Right lobe of liver (tissue), 6 donors: Measurements from ENCODE around the gene MOB3A. TPM values are rescaled to one million over a fixed set of nuclear protein-coding genes. Genes with fewer than 3 reads are reported as not detected.

Experiments used
- ATAC-seq, 4 donors: fragments of 200-7000 bp; cut with Tn5 transposase; one replicate each; pipeline ENCODE4 v1.9.1; 2020; ENCODE audit warnings: mild to moderate bottlenecking in 4 of 4, moderate library complexity in 4 of 4
- DNase-seq, 3 donors: peaks; one replicate each; pipeline ENCODE4 v3.0.0-alpha.2; 2020
- H3K27ac ChIP-seq, 3 donors: fragments of 200-600 bp; one replicate each; pipeline ENCODE4 v1.8.0; 2022
- H3K27me3 ChIP-seq, 2 donors: fragments of 200-600 bp; one replicate each; pipeline ENCODE4 v1.8.0; 2022
- H3K36me3 ChIP-seq, 4 donors: fragments of 200-600 bp; sonication (generic) in 1 of 4; one replicate each; pipeline versions ENCODE4 v1.5.1 to v1.8.0; 2017 to 2022; ENCODE audit warnings: control low read depth in 1 of 4
- H3K4me1 ChIP-seq, 4 donors: fragments of 200-600 bp; sonication (generic) in 1 of 4; one replicate each; pipeline versions ENCODE4 v1.5.1 to v1.8.0; 2017 to 2022; ENCODE audit warnings: control low read depth in 1 of 4
- H3K4me3 ChIP-seq, 3 donors: fragments of 200-600 bp; one replicate each; pipeline ENCODE4 v1.8.0; 2022
- H3K9me3 ChIP-seq, 4 donors: fragments of 200-600 bp; sonication (generic) in 1 of 4; one replicate each; pipeline versions ENCODE4 v1.5.1 to v1.8.0; 2017 to 2022; ENCODE audit warnings: control low read depth in 1 of 4
- POLR2A ChIP-seq: fragments of 450-650 bp; IDR thresholded peaks from one replicate; pipeline ENCODE4 v1.6.1; 2017; ENCODE audit warnings: antibody characterized with exemption, mild to moderate bottlenecking
- WGBS: methylation state at CpG from one replicate; pipeline ENCODE4 v1.1.6; 2018; ENCODE audit warnings: low coverage, low lambda C conversion rate; ENCODE audit not compliant: insufficient coverage; ENCODE audit errors: missing lambda C conversion rate; 5-methylcytosine and 5-hydroxymethylcytosine counted together
- intact Hi-C, 2 donors: fragments of 100-400 bp; cut with DNase I; formaldehyde crosslinking; loops; one replicate each; pipeline versions ENCODE4 v1.11.2 to v1.14.1; 2022
- total RNA-seq, 6 experiments: library from RNA; depleted of rRNA in 2 of 6; stranded (reverse); fragments of >200 nt in 2 of 6; fragmentation: NEBNext Ultra II Directional in 3 of 6; extraction: Animal tissue kit (Norgen Biotek cat#: 25700) in 3 of 6; gene quantifications; one replicate each; pipeline versions ENCODE4 v1.1.0 to v1.2.4, GENCODE V29; 2016 to 2023
- TF ChIP-seq, protein P1 (sequence below), 4 donors: fragments of 200-600 bp in 3 of 4; fragments of 450-650 bp in 1 of 4; IDR thresholded peaks; one replicate each; pipeline versions ENCODE4 v1.5.1 to v1.8.0; 2016 to 2022; ENCODE audit warnings: antibody characterized with exemption in 4 of 4, mild to moderate bottlenecking in 2 of 4
- donor health status: DM: no; HTN: yes; CAD: no.
- donor health status: DM: no; HTN: no; CAD: no.
- donor health status: DM: no; HTN: no; CAD: no.
- donor health status: DM: no; HTN: yes; CAD: no.
- donor health status: DM: no; HTN: yes; CAD: no.

Gene MOB3A
- total RNA-seq, 6 experiments from 2014 or later, result 8.3 to 13.8 (median 10.8) TPM

DNA sequence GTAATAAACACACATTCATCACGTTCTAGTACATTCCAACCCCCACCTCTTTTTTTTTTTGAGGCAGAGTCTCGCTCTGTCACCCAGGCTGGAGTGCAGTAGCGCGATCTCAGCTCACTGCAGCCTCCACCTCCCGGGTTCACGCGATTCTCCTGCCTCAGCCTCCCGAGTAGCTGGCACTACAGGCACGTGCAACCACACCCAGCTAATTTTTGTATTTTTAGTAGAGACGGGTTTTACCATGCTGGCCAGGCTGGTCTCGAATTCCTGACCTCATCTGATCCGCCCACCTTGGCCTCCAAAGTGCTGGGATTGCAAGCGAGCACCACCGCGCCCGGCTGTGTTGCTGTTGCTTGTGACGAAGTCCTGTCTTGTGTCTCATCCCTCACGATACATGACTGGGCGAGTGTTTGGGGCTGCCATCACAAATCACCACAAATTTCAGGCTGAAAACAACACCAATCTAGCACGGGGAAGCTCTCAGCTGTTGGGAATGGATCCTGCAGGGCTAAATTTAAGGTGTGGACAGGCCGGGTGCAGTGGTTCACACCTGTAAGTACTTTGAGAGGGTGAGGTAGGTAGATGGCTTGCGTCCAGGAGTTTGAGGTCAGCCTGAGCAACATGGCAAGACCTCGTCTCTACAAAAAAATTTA, 15.7 kb downstream of the MOB3A start:
- no peaks in the 10 kb centered on the region for H3K27me3 ChIP-seq
- no peak for DNase-seq
- no peak overlapping the region for H3K27ac ChIP-seq
- no peaks in the 10 kb centered on the region for H3K4me1 ChIP-seq
- no peaks in the 10 kb centered on the region for H3K9me3 ChIP-seq
- peaks cover 0 to 36% (median 8%) of the 10 kb centered on the region in 4 donors for H3K36me3 ChIP-seq
- 89% methylated on average over 20 of the region's 23 CpGs for WGBS
- TF ChIP-seq POLR2A, result no peak
- TF ChIP-seq, protein P1, sequence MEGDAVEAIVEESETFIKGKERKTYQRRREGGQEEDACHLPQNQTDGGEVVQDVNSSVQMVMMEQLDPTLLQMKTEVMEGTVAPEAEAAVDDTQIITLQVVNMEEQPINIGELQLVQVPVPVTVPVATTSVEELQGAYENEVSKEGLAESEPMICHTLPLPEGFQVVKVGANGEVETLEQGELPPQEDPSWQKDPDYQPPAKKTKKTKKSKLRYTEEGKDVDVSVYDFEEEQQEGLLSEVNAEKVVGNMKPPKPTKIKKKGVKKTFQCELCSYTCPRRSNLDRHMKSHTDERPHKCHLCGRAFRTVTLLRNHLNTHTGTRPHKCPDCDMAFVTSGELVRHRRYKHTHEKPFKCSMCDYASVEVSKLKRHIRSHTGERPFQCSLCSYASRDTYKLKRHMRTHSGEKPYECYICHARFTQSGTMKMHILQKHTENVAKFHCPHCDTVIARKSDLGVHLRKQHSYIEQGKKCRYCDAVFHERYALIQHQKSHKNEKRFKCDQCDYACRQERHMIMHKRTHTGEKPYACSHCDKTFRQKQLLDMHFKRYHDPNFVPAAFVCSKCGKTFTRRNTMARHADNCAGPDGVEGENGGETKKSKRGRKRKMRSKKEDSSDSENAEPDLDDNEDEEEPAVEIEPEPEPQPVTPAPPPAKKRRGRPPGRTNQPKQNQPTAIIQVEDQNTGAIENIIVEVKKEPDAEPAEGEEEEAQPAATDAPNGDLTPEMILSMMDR (IDR thresholded peaks at IDR 0.05), result no peak
- ATAC-seq, result no peak
- no peak overlapping the region for H3K4me3 ChIP-seq
- intact Hi-C loops, result no loop called here

DNA sequence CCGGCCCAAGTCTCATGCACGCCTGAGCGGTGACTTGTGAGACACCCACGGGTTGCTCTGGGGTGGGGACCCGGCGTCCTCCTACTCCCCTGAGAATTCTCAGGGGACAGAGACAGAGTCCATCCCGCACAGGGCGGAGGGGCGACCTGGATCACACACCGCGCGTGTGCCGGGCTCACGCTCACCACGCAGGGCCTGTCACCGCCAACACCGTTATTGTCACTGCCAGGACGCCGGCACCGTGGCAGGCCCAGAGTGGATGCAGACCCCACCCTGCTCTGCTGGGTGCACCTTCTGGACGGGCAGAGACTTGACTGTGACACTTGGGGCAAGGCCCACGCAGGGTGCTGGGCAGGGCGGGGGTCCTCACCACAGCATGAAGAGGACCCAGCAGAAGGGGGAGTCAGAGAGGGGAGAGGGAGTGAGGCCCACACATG, 16.2 kb downstream of the MOB3A start:
- H3K27me3 ChIP-seq, result no peaks in the 10 kb centered on the region
- H3K4me1 ChIP-seq, result no peaks in the 10 kb centered on the region
- intact Hi-C loops, result no loop called here
- TF ChIP-seq, protein P1 (IDR thresholded peaks at IDR 0.05), result no peak
- TF ChIP-seq POLR2A, result no peak
- ATAC-seq (no peak), DNase-seq (no peak)
- no CpG with 5 or more reads among the region's 23 CpGs for WGBS
- H3K36me3 ChIP-seq, result peaks cover 0 to 41% (median 8%) of the 10 kb centered on the region in 4 donors
- no peak overlapping the region for H3K27ac ChIP-seq
- H3K4me3 ChIP-seq, result no peak overlapping the region
- no peaks in the 10 kb centered on the region for H3K9me3 ChIP-seq

DNA sequence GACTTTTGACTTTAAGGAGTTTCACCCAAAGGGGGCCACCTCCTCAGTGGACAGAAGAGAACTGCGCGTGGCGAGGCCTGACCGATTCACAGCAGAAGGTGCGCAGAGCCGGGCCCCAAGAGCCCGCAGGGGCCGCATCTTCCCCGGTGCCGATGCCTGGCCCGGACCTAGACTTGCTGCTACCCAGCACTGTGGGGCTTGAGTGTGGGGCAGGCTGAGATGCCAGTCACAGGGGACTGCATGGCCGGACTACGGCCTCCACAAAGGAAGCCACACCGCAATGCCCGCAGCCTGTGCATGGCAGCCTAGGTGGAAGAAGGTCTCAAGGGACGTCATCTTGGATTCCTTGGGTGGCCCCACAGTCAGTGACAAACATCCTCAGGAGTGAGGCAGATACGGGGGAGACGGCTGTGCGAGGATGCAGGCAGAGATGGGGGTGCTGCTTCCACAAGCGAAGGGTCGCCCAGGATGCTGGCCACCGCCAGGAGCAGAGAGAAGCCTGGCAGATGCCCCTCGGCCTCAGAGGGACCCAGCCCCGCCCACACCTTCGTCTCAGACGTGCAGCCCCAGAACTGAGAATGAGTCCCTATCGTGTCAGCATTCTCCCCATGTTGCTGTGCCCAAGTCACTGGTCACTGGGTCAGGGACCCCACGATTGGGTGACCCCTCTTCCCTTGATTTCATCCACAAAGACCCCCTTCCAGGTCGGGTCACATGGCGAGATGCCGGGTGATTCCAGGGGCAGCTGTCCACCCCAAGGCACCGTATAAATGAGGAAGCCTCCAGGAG, 16.9 kb downstream of the MOB3A start:
- no peaks in the 10 kb centered on the region for H3K9me3 ChIP-seq
- no peaks in the 10 kb centered on the region for H3K4me1 ChIP-seq
- TF ChIP-seq POLR2A, result no peak
- TF ChIP-seq, protein P1 (IDR thresholded peaks at IDR 0.05), result no peak
- no peaks in the 10 kb centered on the region for H3K27me3 ChIP-seq
- H3K4me3 ChIP-seq, result no peak overlapping the region
- intact Hi-C loops, result no loop called here
- ATAC-seq, result no peak
- peak in 1 of 3 donors; percentile 48 for DNase-seq
- H3K36me3 ChIP-seq, result peaks cover 0 to 43% (median 8%) of the 10 kb centered on the region in 4 donors
- H3K27ac ChIP-seq, result no peak overlapping the region
- 80% methylated on average over 5 of the region's 32 CpGs for WGBS

DNA sequence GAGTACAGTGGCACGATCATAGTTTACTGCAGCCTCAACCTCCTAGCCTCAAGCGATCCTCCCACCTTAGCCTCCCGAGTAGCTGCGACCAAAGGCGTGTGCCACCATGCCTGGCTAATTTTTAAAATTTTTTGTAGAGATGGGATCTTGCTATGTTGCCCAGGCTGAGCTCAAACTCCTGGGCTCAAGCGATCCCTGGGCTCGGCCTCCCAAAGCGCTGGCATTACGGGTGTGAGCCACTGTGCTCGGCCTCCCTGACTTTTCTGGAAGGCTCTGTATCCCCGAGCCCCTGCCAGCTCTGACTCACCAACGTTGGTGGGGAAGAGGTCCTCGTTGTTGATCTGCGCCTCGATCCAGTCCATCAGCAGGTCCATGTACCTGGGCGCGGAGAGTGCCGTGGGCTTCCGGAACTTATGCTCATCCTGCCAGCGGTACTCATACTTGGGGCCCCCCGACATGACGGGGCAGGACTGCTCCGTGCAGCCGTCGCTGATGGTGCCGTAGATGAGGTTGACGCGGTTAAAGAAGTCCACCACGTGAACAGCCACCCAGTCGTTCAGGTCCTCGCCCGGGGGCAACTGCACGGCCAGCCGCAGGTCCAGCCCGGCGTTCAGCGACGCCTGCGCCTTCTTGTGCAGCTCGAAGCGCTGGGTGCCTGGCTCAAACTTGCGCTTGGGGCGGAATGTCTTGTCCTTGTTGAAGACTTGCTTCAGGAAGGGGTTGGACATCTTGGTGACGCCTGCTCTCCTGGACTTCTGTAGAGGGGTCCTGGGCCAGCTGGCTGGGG, 18.1 kb downstream of the MOB3A start:
- Histone ChIP-seq H3K27ac (no peak overlapping the region), H3K4me1 (no peaks in the 10 kb centered on the region), H3K27me3 (no peaks in the 10 kb centered on the region), H3K4me3 (no peak overlapping the region), H3K36me3 (peaks cover 0 to 45% (median 13%) of the 10 kb centered on the region in 4 donors), H3K9me3 (no peaks in the 10 kb centered on the region)
- DNase-seq, result no peak
- 97% methylated on average over 19 of the region's 44 CpGs for WGBS
- no peak for TF ChIP-seq POLR2A
- TF ChIP-seq, protein P1 (IDR thresholded peaks at IDR 0.05), result no peak
- intact Hi-C loops, result no loop called here
- no peak for ATAC-seq
